ENCODE results near the gene PPP3CA. TPM values are rescaled to one million over a fixed set of nuclear protein-coding genes. Genes with fewer than 3 reads are reported as not detected.
A peak's percentile ranks its signal among the peaks of the same experiment; 100 is the strongest.

The PPP3CA gene
- total RNA-seq, 1 donor from 2014 or later: 52.2 TPM

DNA sequence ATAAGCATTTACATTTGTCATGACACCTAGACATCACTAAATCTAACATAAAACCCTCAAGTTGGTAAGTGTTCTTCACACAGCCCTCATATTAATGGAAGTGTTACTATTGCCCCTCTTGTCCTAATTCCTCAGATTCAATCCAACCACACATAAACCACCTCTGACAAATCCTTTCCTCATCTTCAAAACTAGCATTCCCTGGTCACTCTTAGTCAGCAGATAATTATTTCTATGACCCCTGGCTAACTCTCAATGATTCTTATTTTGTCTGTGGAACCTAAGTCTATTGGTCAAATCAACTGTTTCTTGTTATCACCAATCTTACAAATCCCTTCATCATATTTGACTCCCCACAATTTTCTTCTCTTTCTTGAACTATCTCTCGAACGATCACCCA lies 168.6 kb downstream of the PPP3CA start:
- no peak for DNase-seq (ENCODE audit: low read depth in 2 of 2)

DNA sequence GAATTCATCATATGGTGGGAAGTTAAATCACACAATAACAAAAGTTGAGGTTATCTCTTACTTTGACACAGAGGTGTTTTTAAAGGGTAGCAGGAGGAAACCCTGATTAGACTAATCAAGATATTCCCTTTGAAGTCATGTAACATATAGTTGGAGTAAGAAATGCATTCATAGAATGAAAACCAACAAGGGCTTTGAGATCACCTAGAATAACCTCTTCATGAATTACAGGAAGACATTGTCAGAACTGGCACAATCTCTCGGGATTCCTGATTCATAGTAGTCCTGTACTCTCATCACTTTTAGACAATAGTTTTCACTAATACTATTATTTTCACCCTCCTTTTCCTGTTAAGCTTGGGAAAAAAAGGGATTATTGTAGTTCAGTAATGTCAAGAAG lies 170.2 kb downstream of the PPP3CA start:
- peak; percentile 89 to 97 for DNase-seq (ENCODE audit: low read depth in 2 of 2)

DNA sequence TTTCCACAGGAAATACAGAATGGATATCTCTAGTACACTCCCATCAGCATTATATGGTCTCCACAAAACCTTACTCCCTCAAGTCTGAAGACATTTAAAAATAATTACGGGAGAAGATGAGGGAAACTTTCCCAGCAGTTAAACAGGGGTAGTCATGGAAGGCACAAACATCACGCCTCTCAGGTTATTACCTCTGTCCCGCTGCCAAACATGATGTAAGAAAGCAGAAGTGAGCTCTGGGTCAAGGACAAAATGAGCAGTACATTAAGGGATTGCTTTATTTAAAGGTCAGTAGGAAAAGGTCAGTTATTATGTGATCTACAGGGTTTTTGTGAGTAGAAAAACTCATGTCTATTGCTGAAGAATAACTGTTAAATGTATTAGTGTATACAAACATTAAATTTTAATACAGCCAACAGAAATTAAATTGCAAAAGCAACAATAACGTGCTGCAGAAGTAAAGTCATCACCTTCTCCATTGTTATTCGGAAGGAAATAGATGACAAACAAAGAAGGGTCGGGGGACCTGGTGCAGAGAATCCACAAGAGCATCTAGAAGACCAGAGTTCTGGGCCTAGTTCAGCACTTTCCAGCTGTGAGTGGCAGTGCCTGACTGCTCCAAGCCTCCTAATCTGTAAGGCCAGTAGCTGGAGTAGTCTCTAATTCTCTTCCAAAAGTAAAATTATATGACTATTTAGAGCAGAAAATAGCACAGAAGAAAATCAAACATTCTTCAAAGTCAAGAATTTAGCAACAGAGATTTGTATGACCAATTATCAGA lies 171.2 kb downstream of the PPP3CA start:
- peak in 1 of 2 donors; percentile 73 for DNase-seq (ENCODE audit: low read depth in 2 of 2)

DNA sequence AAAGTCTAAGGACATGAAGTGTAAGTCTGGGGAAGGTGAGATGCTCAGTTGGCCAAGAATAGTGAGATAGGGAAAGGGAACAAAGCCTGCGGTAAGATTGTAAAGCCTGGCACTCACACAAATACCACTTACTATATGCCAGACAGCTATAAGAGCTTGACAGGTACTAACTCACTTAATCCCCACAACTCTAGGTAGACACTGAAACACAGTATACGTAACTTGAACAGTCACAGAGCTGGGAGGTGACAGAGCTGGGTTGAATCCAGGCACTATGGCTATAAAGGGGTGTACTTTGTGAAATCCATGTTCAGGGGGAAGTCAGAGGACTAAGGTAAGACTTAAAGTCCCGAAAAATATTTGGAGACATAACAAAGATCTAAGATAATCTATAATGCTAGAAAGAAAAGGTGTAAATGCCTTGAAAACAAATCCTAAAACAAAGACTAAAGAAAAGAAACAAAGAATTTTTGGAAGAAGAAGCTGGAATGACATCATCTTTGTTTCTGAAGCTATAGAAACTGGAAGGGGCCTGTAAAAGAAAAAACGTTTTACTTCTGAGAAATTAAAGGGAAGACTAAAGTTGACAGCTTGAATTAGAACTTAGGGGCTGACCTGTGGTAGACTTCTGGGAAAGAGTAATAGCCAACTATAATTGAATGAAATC lies 172.5 kb downstream of the PPP3CA start:
- DNase-seq (ENCODE audit: low read depth in 2 of 2): no peak

DNA sequence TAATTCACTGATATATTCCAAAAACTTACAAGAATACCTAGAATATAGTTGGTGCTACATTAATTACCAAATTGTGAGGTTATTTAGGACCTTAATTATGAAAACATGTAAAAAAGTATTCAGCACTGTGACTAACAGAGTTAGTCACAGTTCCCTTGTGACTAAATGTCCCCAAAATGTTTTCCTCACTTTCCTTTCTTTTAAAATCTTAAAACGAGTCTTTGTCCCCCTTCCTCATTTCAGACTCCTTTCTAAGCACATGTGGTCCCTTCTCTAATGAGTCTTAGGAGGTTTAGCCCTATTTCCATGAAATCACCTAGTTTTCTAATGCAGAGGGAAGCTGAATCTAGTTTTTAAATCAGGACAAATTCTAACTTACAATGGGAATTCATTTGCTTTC lies 175.0 kb downstream of the PPP3CA start:
- DNase-seq (ENCODE audit: low read depth in 2 of 2): no peak

DNA sequence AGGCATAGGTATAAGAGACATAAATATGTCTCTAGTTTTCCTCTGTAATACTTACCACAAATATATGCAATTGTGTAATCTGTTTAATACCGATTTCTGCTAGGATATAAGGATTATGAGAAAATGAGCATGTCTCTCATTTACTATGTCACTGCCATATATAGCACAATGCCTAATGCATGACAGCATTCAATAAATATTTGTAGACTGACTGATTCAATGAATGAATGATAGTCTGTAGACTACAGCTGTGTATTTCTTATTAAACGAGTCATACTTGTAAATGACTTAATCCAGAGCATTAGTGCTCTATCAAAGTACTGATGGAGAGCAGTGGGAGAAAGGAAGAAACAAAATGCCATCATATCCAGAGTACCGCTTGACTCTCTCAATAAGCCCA lies 175.6 kb downstream of the PPP3CA start:
- DNase-seq (ENCODE audit: low read depth in 2 of 2): no peak

DNA sequence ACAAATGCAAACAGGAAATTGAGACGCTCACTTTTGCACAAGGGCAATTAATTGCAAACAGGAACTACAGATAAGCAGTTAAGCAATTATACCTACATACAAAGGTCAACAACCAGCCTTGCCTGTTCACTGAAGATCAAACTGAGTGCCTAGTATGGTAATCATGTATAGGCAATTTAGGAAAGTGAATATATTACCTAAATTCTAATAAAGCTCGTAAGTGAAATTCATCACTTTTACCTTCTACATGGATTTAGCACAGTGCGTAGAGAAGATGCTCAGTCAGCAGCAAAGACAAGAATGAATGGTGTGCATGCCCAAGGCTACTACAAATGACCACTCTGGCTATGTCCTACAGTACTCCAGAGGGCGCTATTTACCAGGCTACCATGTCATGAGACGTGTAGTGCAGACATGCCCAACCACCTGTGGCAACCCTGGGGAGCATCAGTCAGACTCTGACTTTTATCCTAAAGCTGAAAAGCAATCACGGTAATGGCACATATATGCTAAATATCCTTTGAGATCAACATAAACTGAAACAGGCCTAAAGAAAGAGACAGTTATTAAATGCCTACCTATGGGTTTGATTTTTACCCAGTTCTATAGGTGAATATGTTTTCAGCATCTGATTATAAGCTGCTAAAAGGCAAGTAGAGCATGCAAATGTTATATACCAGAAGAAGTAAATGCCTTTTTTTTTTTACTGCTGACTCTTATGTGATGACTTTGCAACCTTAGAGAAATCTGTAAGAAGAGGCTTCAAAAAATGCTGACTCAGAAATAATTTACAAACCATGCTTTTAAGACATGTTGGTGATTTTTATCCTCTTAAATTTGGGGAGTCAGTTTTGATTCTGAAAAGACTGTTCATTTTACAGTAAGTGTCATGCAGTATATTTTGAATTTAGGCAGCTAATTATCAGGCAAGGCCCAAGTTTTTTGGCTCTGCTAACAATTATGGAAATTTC lies 178.0 kb downstream of the PPP3CA start:
- peak; percentile 73 to 81 for DNase-seq (ENCODE audit: low read depth in 2 of 2)

DNA sequence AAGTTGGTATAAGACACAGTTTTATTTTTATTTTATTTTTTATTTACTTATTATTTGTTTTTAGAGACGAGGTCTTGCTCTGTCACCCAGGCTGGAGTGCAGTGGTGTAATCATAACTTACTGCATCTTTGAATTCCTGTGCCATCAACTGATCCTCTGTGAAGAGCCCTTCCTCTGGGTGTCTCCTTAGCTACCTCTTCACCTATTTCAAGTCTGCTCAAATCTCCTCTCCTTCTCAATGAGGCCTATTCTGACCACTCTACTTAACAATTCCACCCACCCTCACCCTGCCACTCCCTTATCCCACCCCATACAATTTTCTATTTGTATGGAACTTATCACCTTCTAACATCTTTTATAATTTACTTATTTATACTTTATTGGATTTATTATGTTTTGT lies 183.4 kb downstream of the PPP3CA start:
- no peak for DNase-seq (ENCODE audit: low read depth in 2 of 2)

DNA sequence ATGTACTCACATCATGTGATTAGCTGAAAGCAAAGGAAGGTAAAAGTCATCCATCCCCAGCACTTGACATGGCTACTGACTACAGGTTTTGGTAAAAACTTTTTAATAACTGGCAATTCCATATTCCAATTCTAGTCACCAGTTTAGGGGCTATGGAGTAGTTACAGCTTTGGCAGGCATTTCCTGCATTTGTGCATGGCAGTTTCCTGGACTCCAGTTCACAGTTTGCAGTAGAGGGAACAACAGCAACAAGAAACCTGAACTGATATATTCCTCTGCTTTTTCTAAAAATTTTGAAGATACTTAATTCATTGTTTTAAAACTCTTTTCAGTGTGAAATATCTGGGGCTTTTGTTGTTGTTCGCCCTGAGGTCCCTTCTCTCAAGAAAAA lies 184.3 kb downstream of the PPP3CA start:
- peak; percentile 9 to 52 for DNase-seq (ENCODE audit: low read depth in 2 of 2)

DNA sequence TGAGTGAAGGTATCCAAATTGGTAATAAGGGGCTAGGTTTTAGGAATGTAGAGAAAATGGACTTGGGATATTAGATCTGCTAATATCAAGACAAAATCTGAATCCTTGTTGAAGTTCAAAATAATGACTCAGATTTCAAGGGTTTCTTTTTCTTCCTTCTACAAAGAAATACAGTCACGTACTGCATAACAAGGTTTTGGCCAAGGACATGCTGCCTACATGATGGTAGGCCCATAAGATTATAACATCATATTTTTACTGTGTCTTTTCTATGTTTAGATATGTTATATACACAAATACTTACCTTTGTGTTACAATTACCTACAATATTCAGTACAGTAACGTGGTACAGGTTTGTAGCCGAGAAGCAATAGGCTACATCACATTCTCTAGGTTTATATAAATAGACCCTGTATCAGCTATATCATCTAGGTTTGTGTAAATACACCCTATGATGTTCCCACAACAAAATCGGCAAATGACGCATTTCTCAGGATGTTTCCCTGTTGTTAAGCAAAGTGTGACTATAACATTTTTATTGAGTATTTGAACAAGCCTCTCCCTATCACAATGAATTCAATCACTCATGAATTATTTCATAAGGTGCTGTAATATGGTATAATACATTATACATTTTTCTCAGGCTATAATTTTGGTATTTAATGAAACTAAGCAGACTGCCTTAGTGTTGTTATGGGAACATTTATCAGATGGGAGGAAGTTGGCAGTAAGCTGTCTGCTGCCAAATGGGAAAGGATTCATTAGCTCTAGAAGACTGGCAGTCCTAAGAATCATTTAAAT lies 186.3 kb downstream of the PPP3CA start:
- no peak for DNase-seq (ENCODE audit: low read depth in 2 of 2)

DNA sequence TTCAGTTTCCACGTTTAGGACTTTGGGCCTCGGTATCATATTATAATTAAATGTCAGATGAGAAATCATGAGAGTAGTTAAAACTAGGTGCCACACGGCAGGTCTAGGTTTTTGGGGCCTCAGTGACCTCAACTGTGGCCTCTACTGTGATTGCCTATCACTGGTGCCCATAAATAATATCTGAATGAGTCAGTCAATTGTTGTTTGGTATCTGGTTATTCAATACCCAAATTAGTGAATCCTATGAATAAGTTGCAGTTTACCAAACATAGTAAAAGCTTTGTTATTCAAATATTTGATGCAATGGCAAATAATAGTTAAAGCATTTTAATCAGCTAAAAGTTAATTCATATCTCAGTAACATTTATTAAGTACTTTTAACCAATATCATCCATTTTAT lies 188.8 kb downstream of the PPP3CA start:
- no peak for DNase-seq (ENCODE audit: low read depth in 2 of 2)

DNA sequence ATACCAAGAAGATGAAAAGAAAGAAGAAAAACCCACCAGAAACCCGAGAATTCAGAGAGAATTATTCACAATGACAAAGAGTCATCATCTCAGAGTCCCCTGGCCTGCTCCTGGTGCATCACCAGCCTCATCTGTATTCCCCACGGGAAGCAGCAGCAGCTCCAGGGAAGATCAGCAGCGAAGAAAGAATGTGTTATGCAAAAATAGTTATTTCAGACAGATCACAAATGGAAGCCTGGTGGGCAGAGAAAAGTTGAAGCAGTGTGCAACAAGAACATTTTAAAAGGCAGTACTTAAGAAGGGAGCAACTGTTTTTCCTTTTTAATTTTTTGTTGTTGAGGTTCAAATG lies 189.2 kb downstream of the PPP3CA start:
- DNase-seq (ENCODE audit: low read depth in 2 of 2): no peak

DNA sequence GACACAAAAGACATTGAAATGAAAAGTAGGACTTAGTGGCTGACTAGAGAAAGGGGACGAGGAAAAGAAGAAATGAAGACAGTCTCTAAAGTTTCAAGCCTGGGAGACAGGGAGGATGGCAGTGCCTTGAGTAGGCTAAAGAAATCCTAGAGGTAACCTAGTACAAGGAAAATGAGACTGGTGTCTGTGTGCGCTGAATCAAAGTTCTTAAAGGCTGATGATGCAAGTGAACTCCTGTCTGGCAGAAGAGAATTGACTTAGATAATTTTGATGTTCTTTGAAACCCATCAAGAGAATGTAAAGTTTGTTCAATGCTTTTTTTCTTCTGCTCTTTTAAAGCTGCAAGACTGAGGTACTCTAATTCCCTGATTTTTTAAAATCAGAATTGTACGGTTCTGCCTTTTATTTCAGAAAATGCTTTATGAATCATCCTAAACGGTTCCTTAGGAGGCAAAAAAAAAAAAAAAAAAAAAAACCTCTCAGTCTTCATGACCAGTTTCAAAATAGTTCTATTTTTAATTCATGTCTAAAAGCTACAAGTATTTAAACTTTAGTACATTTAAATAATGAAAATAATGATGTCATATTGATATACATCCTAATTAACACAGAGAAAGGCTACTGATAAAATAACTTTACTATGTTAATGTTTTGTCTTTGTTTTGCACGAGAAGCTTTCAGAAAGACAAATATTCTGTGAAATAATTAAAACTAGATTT lies 189.8 kb downstream of the PPP3CA start:
- DNase-seq (ENCODE audit: low read depth in 2 of 2): no peak

DNA sequence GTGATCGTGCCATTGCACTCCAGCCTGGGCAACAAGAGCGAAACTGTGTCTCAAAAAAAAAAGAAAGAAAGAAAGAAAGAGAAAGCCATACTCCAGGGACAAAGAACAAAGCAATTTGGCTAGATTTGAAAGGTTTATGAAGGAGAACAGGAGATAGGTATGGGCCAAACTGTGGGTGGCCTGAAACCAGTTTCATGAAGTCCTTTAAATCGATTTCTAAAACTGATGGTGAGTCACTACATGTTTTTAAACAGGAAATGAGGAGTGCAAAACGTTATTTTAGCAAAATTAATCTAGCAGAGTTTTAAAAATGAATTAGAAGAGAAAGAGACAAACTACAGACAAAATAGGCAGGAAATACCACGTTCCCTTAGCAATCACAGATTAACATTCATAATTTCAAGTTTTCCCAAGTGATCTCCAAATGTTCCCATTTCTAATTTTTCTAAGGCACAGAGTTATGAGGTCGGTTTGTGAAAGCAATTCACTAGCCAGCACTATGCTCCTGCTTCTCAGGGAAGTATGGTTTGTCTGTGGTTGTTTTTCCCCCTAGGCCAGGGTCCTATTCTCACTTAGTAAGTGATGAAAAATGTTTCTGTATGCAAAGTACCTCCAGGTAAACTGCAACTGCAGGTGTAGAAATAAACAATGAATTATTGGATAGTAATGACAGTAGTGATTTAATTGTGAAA lies 190.6 kb downstream of the PPP3CA start:
- DNase-seq (ENCODE audit: low read depth in 2 of 2): no peak

DNA sequence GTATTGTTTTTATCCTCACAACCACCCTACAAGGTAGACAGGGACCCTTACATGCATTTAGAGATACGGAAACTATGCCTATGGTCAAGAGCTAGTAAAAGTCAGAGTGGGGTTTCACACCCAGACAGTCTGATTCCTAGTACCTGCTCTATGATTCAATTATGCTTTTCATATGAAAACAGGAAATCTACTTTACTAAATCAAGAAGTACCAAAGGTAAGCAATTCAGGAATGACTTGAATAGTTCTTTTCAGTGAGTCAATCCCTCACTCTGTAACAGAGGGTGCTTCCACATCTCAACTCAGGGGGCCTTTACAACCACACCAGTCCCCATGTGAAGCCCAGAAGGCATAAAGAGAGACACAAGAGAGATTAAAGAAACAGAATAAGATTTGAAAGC lies 191.4 kb downstream of the PPP3CA start:
- no peak for DNase-seq (ENCODE audit: low read depth in 2 of 2)

DNA sequence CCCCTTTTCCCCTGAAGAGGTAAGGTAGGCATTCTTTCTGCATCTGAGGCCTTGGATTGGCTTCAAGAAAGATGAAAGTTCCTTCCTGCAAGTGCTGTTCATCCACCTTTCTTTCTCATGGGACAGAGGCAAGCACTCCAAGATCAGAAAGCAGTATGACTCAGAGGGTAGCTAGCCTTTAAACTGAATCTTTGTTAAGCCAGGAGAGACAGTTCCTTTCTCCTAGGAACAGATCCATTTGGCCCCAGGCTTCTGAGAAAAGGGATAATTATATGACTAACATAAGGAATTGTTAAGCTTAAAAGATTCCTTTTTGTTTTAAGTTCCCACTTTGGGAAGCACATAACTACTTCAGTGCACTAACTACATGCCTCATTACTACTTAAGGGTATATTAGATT lies 192.0 kb downstream of the PPP3CA start:
- DNase-seq (ENCODE audit: low read depth in 2 of 2): no peak

DNA sequence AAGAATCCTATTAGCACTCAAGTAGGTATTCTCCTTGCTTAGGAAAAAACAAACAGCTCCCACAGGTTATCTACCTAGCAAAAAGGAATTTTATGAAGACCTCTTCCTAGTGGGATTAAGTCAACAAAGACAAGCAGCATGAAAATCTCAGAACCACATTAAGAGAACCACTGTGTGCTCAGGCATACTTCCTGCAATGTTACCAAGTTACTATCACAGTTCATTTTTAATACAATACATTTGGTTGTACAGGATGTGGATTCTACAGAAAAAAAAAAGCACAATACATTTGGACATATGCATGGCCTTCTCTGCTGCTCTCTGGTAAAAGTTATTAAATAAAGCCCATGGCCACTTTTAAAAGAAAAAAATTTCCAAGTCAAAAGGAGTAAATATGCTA lies 193.7 kb downstream of the PPP3CA start:
- no peak for DNase-seq (ENCODE audit: low read depth in 2 of 2)

DNA sequence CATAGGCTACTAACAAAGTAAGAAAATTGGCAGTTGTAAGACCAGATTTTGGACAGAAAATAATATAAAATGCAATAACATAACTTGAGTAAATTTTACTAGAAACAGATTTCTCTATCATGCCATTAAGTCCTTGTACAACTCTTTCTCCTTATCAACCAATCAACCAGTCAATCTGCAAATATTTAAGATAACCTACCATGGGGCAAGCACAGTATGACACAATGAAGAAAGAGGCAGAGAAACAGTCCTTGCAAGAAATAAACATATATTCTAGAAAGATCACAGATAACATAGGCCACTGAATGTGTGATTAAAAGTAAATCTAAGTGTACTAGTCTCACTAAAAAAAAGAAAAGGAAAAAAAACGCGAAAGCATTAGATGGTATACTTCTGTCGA lies 194.8 kb downstream of the PPP3CA start:
- DNase-seq (ENCODE audit: low read depth in 2 of 2): no peak

DNA sequence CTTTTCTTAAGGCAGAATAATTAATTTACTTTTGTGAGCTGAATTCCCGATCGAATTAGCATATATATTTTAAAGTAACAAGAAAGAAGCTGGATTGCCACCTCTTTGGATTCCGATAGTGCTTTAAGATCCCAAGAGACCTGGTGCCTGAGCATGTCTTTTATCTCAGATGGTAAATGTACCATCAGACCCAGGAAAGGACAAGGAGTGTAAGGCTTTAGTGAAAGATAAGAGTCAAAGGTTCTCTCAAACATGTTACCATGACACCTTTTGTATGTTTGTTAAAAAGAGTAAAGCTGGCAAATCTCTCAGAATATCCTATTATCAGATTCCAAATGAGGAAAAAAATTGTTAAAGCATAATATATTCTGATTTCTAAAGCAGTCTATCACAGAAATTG lies 198.8 kb downstream of the PPP3CA start:
- no peak for DNase-seq (ENCODE audit: low read depth in 2 of 2)

DNA sequence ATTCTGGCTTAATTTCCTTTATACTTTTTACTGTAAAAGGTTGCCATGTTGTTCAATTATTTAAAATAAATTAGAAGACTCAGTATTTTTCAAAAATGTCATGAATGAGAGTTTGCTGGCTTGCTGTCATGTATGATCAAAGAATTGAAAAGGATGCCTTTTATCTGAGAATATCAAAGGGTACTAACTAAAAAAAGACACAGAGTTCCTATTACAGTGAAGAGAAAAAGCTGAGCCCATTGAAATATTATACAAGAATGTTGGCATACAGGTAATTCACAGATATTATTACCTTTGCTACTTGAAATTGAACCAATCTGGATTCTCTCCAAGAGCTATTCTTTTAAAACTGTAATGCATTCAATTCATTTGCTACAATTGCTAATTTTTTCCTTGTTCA lies 200.0 kb downstream of the PPP3CA start:
- no peak for DNase-seq (ENCODE audit: low read depth in 2 of 2)

Measured in dermis microvascular lymphatic vessel endothelial cell (primary cell).